Suprapubic skin (tissue), 4 donors: ENCODE data around the gene OSM. TPM values are rescaled to one million over a fixed set of nuclear protein-coding genes. Genes with fewer than 3 reads are reported as not detected.

Experiments used
- total RNA-seq, 4 donors: library from RNA; depleted of rRNA; stranded (reverse); fragments of >200 nt; gene quantifications; one replicate each; pipeline ENCODE4 v1.1.0, GENCODE V29; 2016

The OSM gene
- total RNA-seq, 4 donors from 2014 or later = 0.34 TPM; not detected in 3

Other genes with a start within 250 kb of the OSM start
- gene HORMAD2, start 186.4 kb downstream of the OSM start, total RNA-seq = not detected
- gene LIF, start 20.1 kb downstream of the OSM start, total RNA-seq = 10 to 100 TPM in 1 of 4 donors, 1 to 10 TPM in 3; 4.2 to 15.3 (median 8.5) TPM
- gene CASTOR1, start 22.7 kb upstream of the OSM start, total RNA-seq = 10 to 100 TPM; 16.3 to 22.8 (median 20.6) TPM
- 10 to 100 TPM; 38.3 to 49.2 (median 43.0) TPM for gene TBC1D10A, start 60.1 kb upstream of the OSM start, total RNA-seq
- 100 to 1,000 TPM; 112 to 208 (median 152) TPM for gene SF3A1, start 90.0 kb upstream of the OSM start, total RNA-seq
- 1 to 10 TPM; 2.2 to 4.7 (median 3.1) TPM for gene CCDC157, start 90.2 kb upstream of the OSM start, total RNA-seq
- gene RNF215, start 120.6 kb upstream of the OSM start, total RNA-seq = 10 to 100 TPM in 2 of 4 donors, 1 to 10 TPM in 2; 6.3 to 15.5 (median 10.2) TPM
- gene SEC14L2, start 130.2 kb upstream of the OSM start, total RNA-seq = 10 to 100 TPM in 3 of 4 donors, 1 to 10 TPM in 1; 8.9 to 19.9 (median 13.5) TPM
- gene MTFP1, start 158.9 kb upstream of the OSM start, total RNA-seq = 10 to 100 TPM in 1 of 4 donors, 1 to 10 TPM in 3; 2.5 to 13.7 (median 3.5) TPM
- not detected for gene SEC14L3, start 205.2 kb upstream of the OSM start, total RNA-seq
- 1 to 10 TPM; 2.2 to 3.3 (median 2.7) TPM for gene SEC14L4, start 238.8 kb upstream of the OSM start, total RNA-seq